Thyroid gland (tissue), 4 donors: ENCODE results near the gene ZNF783. TPM values are rescaled to one million over a fixed set of nuclear protein-coding genes. Genes with fewer than 3 reads are reported as not detected.

Experiments used
- DNase-seq, 2 donors: peaks; one replicate each; pipeline ENCODE4 v3.0.0-alpha.2; 2019
- H3K27ac ChIP-seq, 3 donors: fragments of 200-600 bp; sonication (generic); 1 replicate in 2 of 3; 2 replicates in 1 of 3; pipeline ENCODE4 v1.5.1; 2016 to 2019; ENCODE audit warnings: mild to moderate bottlenecking in 1 of 3, moderate library complexity in 1 of 3
- H3K27me3 ChIP-seq: fragments of 200-600 bp; sonication (generic); one replicate; pipeline ENCODE4 v1.5.1; 2019
- H3K36me3 ChIP-seq, 2 donors: fragments of 200-600 bp; sonication (generic); one replicate each; pipeline ENCODE4 v1.5.1; 2016 to 2019
- H3K4me1 ChIP-seq, 2 donors: fragments of 200-600 bp; sonication (generic); one replicate each; pipeline ENCODE4 v1.5.1; 2017 to 2019
- H3K4me3 ChIP-seq, 3 donors: fragments of 200-600 bp; sonication (generic); replicated peaks in 1 of 3; 1 replicate in 2 of 3; 2 replicates in 1 of 3; pipeline ENCODE4 v1.5.1; 2016; ENCODE audit warnings: mild to moderate bottlenecking in 1 of 3
- H3K9me3 ChIP-seq: fragments of 200-600 bp; sonication (generic); one replicate; pipeline ENCODE4 v1.5.1; 2017
- POLR2A ChIP-seq, 2 donors: fragments of 450-650 bp; IDR thresholded peaks; one replicate each; pipeline ENCODE4 v1.6.1; 2017; ENCODE audit warnings: antibody characterized with exemption in 2 of 2, mild to moderate bottlenecking in 2 of 2, moderate library complexity in 1 of 2
- WGBS, 2 donors: methylation state at CpG; one replicate each; pipeline ENCODE4 v1.1.5; 2017; 5-methylcytosine and 5-hydroxymethylcytosine counted together
- intact Hi-C: fragments of 100-400 bp; cut with DNase I; formaldehyde crosslinking; loops from one replicate; pipeline ENCODE4 v1.15.1; 2023
- total RNA-seq, 4 donors: library from RNA; depleted of rRNA; stranded (reverse); fragments of >200 nt; gene quantifications; one replicate each; pipeline ENCODE4 v1.2.3, GENCODE V29; 2016
- TF ChIP-seq, protein P1 (sequence below), 6 experiments: fragments of 200-600 bp in 3 of 6; fragments of 450-650 bp in 3 of 6; sonication (generic) in 3 of 6; IDR thresholded peaks; one replicate each; pipeline ENCODE4 v1.5.1; 2016 to 2019; ENCODE audit warnings: antibody characterized with exemption in 6 of 6, mild to moderate bottlenecking in 2 of 6, inconsistent platforms in 1 of 6, moderate library complexity in 1 of 6

The ZNF783 gene
- total RNA-seq, 4 donors from 2014 or later, result 11.3 to 18.0 (median 15.1) TPM

DNA sequence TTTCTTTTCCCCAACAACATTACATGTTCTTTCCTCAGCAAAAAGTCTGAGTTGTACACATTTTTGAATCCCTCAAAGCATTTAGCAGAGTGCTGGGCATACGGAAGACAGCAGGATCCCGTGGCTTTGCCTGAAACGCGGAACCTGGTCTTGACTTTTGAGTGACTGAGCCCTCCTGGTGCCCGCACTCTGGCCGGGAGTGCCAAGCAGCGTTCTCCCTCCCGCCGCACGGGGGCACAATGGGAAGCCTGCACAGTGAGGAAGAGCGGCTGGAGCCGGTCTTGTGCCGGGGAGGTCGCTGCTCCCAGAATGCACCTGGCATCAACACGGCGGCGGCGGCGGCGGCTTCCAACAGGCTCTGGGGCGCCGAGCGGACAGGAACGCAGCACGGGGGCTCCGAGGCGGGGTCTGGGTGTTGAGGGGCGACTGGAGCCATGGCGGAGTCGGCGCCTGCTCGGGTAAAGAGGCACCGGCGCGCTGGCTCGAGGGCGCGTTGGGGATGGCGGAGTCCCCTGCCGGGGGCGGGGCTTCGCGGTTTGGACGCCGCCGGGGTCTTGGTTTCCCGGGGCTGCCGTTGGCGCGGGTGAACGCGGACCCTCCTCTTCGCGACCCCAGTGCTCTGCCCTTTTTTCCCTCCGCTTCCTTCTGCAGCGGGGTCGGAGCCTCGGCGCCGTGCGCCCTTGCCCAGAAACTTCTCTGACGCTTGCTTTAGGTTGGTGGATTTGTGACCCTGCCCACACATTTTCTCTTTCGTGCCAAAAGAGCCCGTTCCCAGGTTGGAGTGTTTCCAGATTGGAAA lies 22.5 kb upstream of the ZNF783 start, which contains the start of gene ZNF212:
ZNF212 (plus strand) TSS at position 307 of the 799 bp plus-strand sequence; CDS start at position 435, 128 bp downstream.
- 0% methylated on average over 27 to 30 of the region's 64 CpGs for WGBS, 2 donors
- TF ChIP-seq, protein P1, sequence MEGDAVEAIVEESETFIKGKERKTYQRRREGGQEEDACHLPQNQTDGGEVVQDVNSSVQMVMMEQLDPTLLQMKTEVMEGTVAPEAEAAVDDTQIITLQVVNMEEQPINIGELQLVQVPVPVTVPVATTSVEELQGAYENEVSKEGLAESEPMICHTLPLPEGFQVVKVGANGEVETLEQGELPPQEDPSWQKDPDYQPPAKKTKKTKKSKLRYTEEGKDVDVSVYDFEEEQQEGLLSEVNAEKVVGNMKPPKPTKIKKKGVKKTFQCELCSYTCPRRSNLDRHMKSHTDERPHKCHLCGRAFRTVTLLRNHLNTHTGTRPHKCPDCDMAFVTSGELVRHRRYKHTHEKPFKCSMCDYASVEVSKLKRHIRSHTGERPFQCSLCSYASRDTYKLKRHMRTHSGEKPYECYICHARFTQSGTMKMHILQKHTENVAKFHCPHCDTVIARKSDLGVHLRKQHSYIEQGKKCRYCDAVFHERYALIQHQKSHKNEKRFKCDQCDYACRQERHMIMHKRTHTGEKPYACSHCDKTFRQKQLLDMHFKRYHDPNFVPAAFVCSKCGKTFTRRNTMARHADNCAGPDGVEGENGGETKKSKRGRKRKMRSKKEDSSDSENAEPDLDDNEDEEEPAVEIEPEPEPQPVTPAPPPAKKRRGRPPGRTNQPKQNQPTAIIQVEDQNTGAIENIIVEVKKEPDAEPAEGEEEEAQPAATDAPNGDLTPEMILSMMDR (IDR thresholded peaks at IDR 0.05), result peak; percentile 43 to 98 (median 84)
- peak; percentile 14 to 55 for TF ChIP-seq POLR2A (IDR thresholded peaks at IDR 0.05)
- intact Hi-C loops, result no loop called here
- Histone ChIP-seq H3K36me3 (no peaks in the 10 kb centered on the region), H3K27ac (peak within 1 kb of the TSS in 2 of 3 donors; percentile 58 to 73), H3K27me3 (no peaks in the 10 kb centered on the region), H3K9me3 (no peaks in the 10 kb centered on the region), H3K4me1 (peaks cover 10 to 17% of the 10 kb centered on the region in 2 donors), H3K4me3 (peak within 1 kb of the TSS; percentile 87 to 97 (median 92))
- peak; percentile 88 to 93 for DNase-seq

DNA sequence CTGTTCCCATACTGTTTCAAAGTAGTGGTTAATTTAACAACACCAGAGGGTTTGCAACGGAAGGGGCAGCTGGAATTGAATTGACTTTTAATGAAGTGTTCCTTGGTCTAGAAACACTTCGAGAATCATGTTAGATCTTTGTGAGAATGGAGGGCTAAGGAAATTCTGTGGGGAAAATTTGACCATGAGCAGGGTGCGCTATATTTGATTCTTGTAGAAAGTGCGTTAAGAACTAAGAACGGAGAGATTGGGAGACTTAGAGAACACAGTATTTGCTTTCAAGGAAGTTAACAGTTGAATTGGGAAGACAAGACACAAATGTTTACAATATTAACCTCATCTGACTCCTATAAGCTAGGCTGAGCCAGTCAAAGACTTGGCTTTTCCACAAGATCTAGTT lies 21.4 kb upstream of the ZNF783 start:
- H3K4me3 ChIP-seq, result peak overlapping the region in 1 of 3 donors; percentile 92
- TF ChIP-seq, protein P1 (IDR thresholded peaks at IDR 0.05), result no peak
- no peak for TF ChIP-seq POLR2A (IDR thresholded peaks at IDR 0.05)
- H3K4me1 ChIP-seq, result peaks cover 10 to 17% of the 10 kb centered on the region in 2 donors
- no peaks in the 10 kb centered on the region for H3K27me3 ChIP-seq
- H3K36me3 ChIP-seq, result no peaks in the 10 kb centered on the region
- no peak overlapping the region for H3K27ac ChIP-seq
- WGBS, 2 donors, result 76 to 83% methylated on average over 5 of the region's 5 CpGs
- H3K9me3 ChIP-seq, result no peaks in the 10 kb centered on the region
- DNase-seq, result no peak
- intact Hi-C loops, result no loop called here

DNA sequence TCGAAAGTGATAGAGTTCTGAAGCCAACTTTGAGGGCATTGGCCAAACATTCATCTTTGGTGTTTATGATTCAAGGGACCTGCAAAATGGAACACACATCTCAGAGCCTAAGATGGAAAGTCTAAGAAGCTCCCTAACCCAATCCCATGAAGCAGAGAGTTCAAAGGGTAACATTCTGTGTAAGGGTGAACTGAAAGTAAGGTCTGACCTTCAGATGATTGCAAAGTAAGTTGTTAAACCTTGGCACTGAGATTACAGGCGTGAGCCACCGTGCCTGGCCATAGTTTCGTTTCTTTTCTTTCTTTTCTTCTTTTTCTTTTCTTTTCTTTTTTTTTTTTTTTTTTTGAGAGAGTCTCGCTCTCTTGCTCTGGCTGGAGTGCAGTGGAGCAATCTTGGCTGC lies 20.3 kb upstream of the ZNF783 start:
- no peak overlapping the region for H3K4me3 ChIP-seq
- intact Hi-C loops, result no loop called here
- H3K27ac ChIP-seq, result no peak overlapping the region
- 97% methylated on average over 5 of the region's 5 CpGs for WGBS, 2 donors
- no peaks in the 10 kb centered on the region for H3K9me3 ChIP-seq
- peaks cover 10 to 17% of the 10 kb centered on the region in 2 donors for H3K4me1 ChIP-seq
- no peak for DNase-seq
- H3K27me3 ChIP-seq, result no peaks in the 10 kb centered on the region
- TF ChIP-seq, protein P1 (IDR thresholded peaks at IDR 0.05), result no peak
- TF ChIP-seq POLR2A (IDR thresholded peaks at IDR 0.05), result no peak
- no peaks in the 10 kb centered on the region for H3K36me3 ChIP-seq

DNA sequence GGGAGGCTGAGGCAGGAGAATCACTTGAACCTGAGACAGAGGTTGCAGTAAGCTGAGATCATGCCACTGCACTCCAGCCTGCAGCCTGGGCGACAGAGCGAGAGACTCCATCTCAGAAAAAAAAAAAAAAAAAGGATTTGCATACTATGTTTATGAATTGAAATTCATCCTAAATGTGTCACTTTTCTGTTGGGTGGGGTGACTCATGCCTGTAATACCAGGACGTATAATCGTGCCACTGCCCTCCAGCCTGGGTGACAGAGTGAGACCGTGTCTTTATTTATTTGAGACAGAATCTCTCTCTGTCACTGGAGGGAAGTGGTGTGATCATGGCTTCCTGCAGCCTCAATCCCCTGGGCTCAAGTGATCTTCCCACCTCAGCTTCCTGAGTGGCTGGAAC lies 16.8 kb upstream of the ZNF783 start:
- no peak for DNase-seq
- WGBS, 2 donors, result 73 to 75% methylated on average over 5 of the region's 5 CpGs
- H3K4me1 ChIP-seq, result peaks cover 7 to 10% of the 10 kb centered on the region in 2 donors
- no peaks in the 10 kb centered on the region for H3K27me3 ChIP-seq
- H3K36me3 ChIP-seq, result peaks cover 0 to 3% of the 10 kb centered on the region in 2 donors
- no peak for TF ChIP-seq POLR2A (IDR thresholded peaks at IDR 0.05)
- TF ChIP-seq, protein P1 (IDR thresholded peaks at IDR 0.05), result no peak
- H3K4me3 ChIP-seq, result no peak overlapping the region
- H3K9me3 ChIP-seq, result no peaks in the 10 kb centered on the region
- intact Hi-C loops, result no loop called here
- no peak overlapping the region for H3K27ac ChIP-seq

DNA sequence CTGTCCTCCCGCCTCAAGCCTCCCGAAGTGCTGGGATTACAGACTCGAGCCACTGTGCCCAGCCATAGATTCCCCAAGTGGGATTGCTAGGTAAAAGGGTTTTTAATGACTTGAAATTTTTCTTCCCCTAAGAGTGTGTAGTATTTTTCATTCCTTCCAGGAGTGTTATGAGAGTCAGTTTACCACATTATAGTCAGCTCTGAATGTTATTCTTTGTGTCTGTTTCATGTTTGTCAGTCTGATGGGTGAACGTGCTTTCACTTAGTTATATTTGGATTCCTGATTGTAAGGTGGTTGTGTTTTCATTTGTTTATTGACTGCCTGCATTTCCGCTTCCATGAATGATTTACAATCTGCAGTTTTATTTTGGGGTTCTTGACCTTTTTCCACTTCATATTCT lies 16.3 kb upstream of the ZNF783 start:
- intact Hi-C loops, result no loop called here

More for the DNA sequence above, 16.3 kb upstream of the ZNF783 start:
- H3K36me3 ChIP-seq, result peaks cover 0 to 8% of the 10 kb centered on the region in 2 donors
- 85 to 89% methylated on average over 5 of the region's 5 CpGs for WGBS, 2 donors
- H3K9me3 ChIP-seq, result no peaks in the 10 kb centered on the region
- DNase-seq, result no peak
- no peak overlapping the region for H3K27ac ChIP-seq
- H3K27me3 ChIP-seq, result no peaks in the 10 kb centered on the region
- TF ChIP-seq POLR2A (IDR thresholded peaks at IDR 0.05), result no peak
- TF ChIP-seq, protein P1 (IDR thresholded peaks at IDR 0.05), result no peak
- H3K4me1 ChIP-seq, result peaks cover 2 to 5% of the 10 kb centered on the region in 2 donors
- no peak overlapping the region for H3K4me3 ChIP-seq
